Neural cell (in vitro differentiated cells): ENCODE measurements around the gene PCYT2. TPM values are rescaled to one million over a fixed set of nuclear protein-coding genes. Genes with fewer than 3 reads are reported as not detected.

Source experiments
- H2AFZ ChIP-seq: fragments of 200-600, 300-800 bp; sonication (generic), shearing (Covaris generic); 2 replicates; pipeline ENCODE4 v1.6.0; 2014; ENCODE audit warnings: low read depth, mild to moderate bottlenecking, antibody characterized with exemption, low read length, moderate library complexity
- H3F3A ChIP-seq: fragments of 200-600 bp; shearing (Covaris generic); 2 replicates; pipeline ENCODE4 v1.6.1; 2016; ENCODE audit warnings: mild to moderate bottlenecking, moderate library complexity, mixed read lengths, antibody characterized with exemption, low read length; ENCODE audit not compliant: insufficient read depth, poor library complexity, severe bottlenecking
- H3K27ac ChIP-seq: fragments of 200-600, 300-800 bp; sonication (generic), shearing (Covaris generic); 2 replicates; pipeline ENCODE4 v1.5.1; 2014; ENCODE audit warnings: mild to moderate bottlenecking, low read length, moderate library complexity
- H3K27me3 ChIP-seq: fragments of 300-800, 200-600 bp; sonication (generic), shearing (Covaris generic); 2 replicates; pipeline ENCODE4 v1.6.0; 2014; ENCODE audit warnings: mild to moderate bottlenecking, low read depth, low read length, moderate library complexity; ENCODE audit not compliant: insufficient read depth
- H3K36me3 ChIP-seq: fragments of 300-800, 200-600 bp; sonication (generic), shearing (Covaris generic); 2 replicates; pipeline ENCODE4 v1.5.1; 2014; ENCODE audit warnings: mild to moderate bottlenecking, antibody characterized with exemption, low read length, moderate library complexity; ENCODE audit not compliant: insufficient read depth
- H3K4me2 ChIP-seq: fragments of 300-800, 200-600 bp; sonication (generic), shearing (Covaris generic); 2 replicates; pipeline ENCODE4 v1.6.0; 2014; ENCODE audit warnings: mild to moderate bottlenecking, low read length
- H3K4me3 ChIP-seq: fragments of 300-800, 200-600 bp; sonication (generic), shearing (Covaris generic); 2 replicates; pipeline ENCODE4 v1.5.1; 2014; ENCODE audit warnings: mild to moderate bottlenecking, low read length, moderate library complexity
- H3K79me2 ChIP-seq: fragments of 200-600 bp; shearing (Covaris generic); replicated peaks from 2 replicates; pipeline ENCODE4 v1.6.0; 2014; ENCODE audit warnings: mild to moderate bottlenecking, low read length, moderate library complexity; ENCODE audit not compliant: insufficient read depth
- H3K9ac ChIP-seq: fragments of 300-800, 200-600 bp; sonication (generic), shearing (Covaris generic); 2 replicates; pipeline ENCODE4 v1.6.1; 2016; ENCODE audit warnings: mild to moderate bottlenecking, low read length, mixed read lengths
- H3K9me2 ChIP-seq: fragments of 200-600 bp; shearing (Covaris generic); 2 replicates; pipeline ENCODE4 v1.6.1; 2016; ENCODE audit warnings: mild to moderate bottlenecking, low read length, mixed read lengths; ENCODE audit not compliant: insufficient read depth
- H3K9me3 ChIP-seq: fragments of 200-600, 300-800 bp; sonication (generic), shearing (Covaris generic); 2 replicates; pipeline ENCODE4 v1.6.1; 2016; ENCODE audit warnings: mild to moderate bottlenecking, mixed run types, low read length, moderate library complexity, mixed read lengths
- H4K20me1 ChIP-seq: fragments of 200-600 bp; shearing (Covaris generic); 2 replicates; pipeline ENCODE4 v1.6.1; 2016; ENCODE audit warnings: mild to moderate bottlenecking, mixed run types; ENCODE audit not compliant: insufficient read depth
- CTCF ChIP-seq: fragments of 450-650 bp; IDR thresholded peaks from 2 replicates; pipeline ENCODE4 v1.5.1; 2014; ENCODE audit warnings: antibody characterized with exemption, mild to moderate bottlenecking, moderate library complexity; ENCODE audit not compliant: poor library complexity, severe bottlenecking
- EP300 ChIP-seq: fragments of 450-650 bp; conservative IDR thresholded peaks from 2 replicates; pipeline ENCODE4 v1.6.1; 2014; ENCODE audit warnings: antibody characterized with exemption, mild to moderate bottlenecking, moderate library complexity; ENCODE audit not compliant: poor library complexity, severe bottlenecking
- EZH2 ChIP-seq: fragments of 200-600, 300-800 bp; shearing (Covaris generic), sonication (generic); IDR thresholded peaks from 2 replicates; pipeline ENCODE4 v1.6.1; 2014; ENCODE audit warnings: antibody characterized with exemption, low read length, borderline replicate concordance, mild to moderate bottlenecking; ENCODE audit not compliant: insufficient read depth, poor library complexity, severe bottlenecking
- MXI1 ChIP-seq: fragments of 450-650 bp; conservative IDR thresholded peaks from 2 replicates; pipeline ENCODE4 v1.6.1; 2014; ENCODE audit warnings: antibody characterized with exemption, mild to moderate bottlenecking; ENCODE audit not compliant: poor library complexity, severe bottlenecking
- POLR2AphosphoS5 ChIP-seq: IDR thresholded peaks from 2 replicates; pipeline ENCODE4 v1.6.1; 2012
- RAD21 ChIP-seq: fragments of 450-650 bp; conservative IDR thresholded peaks from 2 replicates; pipeline ENCODE4 v1.6.1; 2014; ENCODE audit warnings: antibody characterized with exemption, mild to moderate bottlenecking, moderate library complexity
- SMC3 ChIP-seq: fragments of 450-650 bp; conservative IDR thresholded peaks from 2 replicates; pipeline ENCODE4 v1.6.1; 2014; ENCODE audit warnings: antibody characterized with exemption, mild to moderate bottlenecking, moderate library complexity; ENCODE audit not compliant: poor library complexity
- TAF1 ChIP-seq: IDR thresholded peaks from 2 replicates; pipeline ENCODE4 v1.6.1; 2012; ENCODE audit warnings: low read depth
- polyA plus RNA-seq: library from polyadenylated mRNA; depleted of rRNA; stranded (reverse); fragments of >200 nt; gene quantifications from 2 replicates; pipeline ENCODE4 v1.2.3, GENCODE V29; 2014
- TF ChIP-seq, protein P1 (sequence below): IDR thresholded peaks from 2 replicates; pipeline ENCODE4 v1.6.1; 2012; ENCODE audit warnings: borderline replicate concordance

PCYT2 gene
- polyA plus RNA-seq, 1 donor from 2014 or later: 35.3 TPM

- no peaks in the 10 kb centered on the region for H4K20me1 ChIP-seq
- H3K9ac ChIP-seq: no peak overlapping the region
- H3K9me2 ChIP-seq: no peaks in the 10 kb centered on the region
- H3K79me2 ChIP-seq: no peaks in the 10 kb centered on the region
- no peaks in the 10 kb centered on the region for H3K9me3 ChIP-seq
- H3K4me3 ChIP-seq: no peak overlapping the region
- no peak overlapping the region for H3K4me2 ChIP-seq
- H3K27me3 ChIP-seq: peaks cover 19% of the 10 kb centered on the region
- TF ChIP-seq EP300 (no peak), RAD21 (no peak), MXI1 (no peak), POLR2AphosphoS5 (no peak), TAF1 (no peak), SMC3 (no peak), EZH2 (no peak), CTCF (no peak)
- TF ChIP-seq, protein P1, sequence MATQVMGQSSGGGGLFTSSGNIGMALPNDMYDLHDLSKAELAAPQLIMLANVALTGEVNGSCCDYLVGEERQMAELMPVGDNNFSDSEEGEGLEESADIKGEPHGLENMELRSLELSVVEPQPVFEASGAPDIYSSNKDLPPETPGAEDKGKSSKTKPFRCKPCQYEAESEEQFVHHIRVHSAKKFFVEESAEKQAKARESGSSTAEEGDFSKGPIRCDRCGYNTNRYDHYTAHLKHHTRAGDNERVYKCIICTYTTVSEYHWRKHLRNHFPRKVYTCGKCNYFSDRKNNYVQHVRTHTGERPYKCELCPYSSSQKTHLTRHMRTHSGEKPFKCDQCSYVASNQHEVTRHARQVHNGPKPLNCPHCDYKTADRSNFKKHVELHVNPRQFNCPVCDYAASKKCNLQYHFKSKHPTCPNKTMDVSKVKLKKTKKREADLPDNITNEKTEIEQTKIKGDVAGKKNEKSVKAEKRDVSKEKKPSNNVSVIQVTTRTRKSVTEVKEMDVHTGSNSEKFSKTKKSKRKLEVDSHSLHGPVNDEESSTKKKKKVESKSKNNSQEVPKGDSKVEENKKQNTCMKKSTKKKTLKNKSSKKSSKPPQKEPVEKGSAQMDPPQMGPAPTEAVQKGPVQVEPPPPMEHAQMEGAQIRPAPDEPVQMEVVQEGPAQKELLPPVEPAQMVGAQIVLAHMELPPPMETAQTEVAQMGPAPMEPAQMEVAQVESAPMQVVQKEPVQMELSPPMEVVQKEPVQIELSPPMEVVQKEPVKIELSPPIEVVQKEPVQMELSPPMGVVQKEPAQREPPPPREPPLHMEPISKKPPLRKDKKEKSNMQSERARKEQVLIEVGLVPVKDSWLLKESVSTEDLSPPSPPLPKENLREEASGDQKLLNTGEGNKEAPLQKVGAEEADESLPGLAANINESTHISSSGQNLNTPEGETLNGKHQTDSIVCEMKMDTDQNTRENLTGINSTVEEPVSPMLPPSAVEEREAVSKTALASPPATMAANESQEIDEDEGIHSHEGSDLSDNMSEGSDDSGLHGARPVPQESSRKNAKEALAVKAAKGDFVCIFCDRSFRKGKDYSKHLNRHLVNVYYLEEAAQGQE: no peak
- H3F3A ChIP-seq: no peaks in the 10 kb centered on the region
- H3K27ac ChIP-seq: no peak overlapping the region
- H3K36me3 ChIP-seq: no peaks in the 10 kb centered on the region
- no peak overlapping the region for H2AFZ ChIP-seq
Measured at GRCh38 chr17:81903415-81903831, 7.8 kb downstream of the PCYT2 start.

DNA sequence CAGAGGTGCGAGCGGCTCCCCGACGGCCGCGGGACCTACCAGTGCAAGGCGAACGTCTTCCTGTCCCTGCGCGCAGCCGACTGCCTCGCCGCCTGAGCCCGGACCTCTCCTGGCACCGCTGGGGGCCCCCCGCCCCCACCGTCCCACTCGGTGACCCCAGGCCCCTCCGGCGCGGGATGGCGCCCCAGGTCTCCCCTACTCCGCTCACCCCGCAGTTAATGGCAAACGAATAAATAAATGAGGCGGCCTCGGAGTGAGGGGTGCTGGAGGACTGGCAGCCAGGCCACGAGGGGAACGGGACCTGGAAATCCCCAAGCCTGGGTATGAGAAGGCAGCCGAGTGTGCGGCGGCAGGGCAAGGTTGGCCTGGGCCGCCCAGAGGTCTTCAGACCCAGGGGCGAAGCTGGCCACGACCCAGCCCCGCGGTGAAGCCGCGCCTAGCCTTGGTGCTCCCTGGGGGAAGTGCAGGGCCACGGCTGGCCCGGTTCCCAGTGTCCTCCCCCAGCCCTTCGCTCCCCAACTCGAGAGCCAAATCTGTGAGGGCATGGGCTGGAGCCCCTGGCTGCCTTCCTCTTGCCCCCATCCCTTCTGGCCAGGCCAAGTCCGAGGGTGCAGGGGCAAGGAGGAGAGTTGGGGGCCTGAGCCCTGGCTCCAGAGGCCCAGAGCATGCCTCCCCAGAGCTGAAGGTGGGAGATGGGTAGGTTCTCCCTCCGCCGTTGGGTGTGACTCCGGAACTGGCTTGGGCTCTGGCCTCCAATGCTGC lies 8.4 kb downstream of the PCYT2 start:
- Histone ChIP-seq H3K4me2 (no peak overlapping the region), H3K36me3 (no peaks in the 10 kb centered on the region), H2AFZ (no peak overlapping the region), H3K9me2 (no peaks in the 10 kb centered on the region), H3K9me3 (no peaks in the 10 kb centered on the region), H4K20me1 (no peaks in the 10 kb centered on the region), H3K27ac (no peak overlapping the region), H3K79me2 (no peaks in the 10 kb centered on the region), H3F3A (no peaks in the 10 kb centered on the region), H3K4me3 (no peak overlapping the region), H3K9ac (no peak overlapping the region), H3K27me3 (peaks cover 19% of the 10 kb centered on the region)
- TF ChIP-seq CTCF: no peak
- TF ChIP-seq MXI1: no peak
- no peak for TF ChIP-seq RAD21
- TF ChIP-seq TAF1: no peak
- TF ChIP-seq, protein P1: no peak
